K562 (cell line): Measurements from ENCODE around the gene EEF2. TPM values are rescaled to one million over a fixed set of nuclear protein-coding genes. Genes with fewer than 3 reads are reported as not detected.

Experiments used
- ATAC-seq: fragments of 200-7000 bp; cut with Tn5 transposase; 3 replicates; pipeline ENCODE4 v1.9.1; 2020; ENCODE audit warnings: moderate library complexity
- BruUV-seq: library from RNA; stranded (reverse); fragments of 400-500 nt; replicated peaks from 2 replicates; lab custom pipeline; 2021; lab: Mats Ljungman, UMichigan
- CTCF ChIA-PET: fragments of 300-600 bp; formaldehyde crosslinking; extraction: SDS; loops from one replicate; lab custom pipeline; 2021; ENCODE audit warnings: low intra/inter-chr PET ratio; lab: Yijun Ruan, JAX
- POLR2A ChIA-PET: fragments of 300-600, 350-650 bp; sonication (Branson Sonifier 250); formaldehyde crosslinking; extraction: SDS; loops from one replicate; lab custom pipeline; 2021; ENCODE audit warnings: antibody characterized with exemption, inconsistent platforms; lab: Yijun Ruan, JAX
- DNase-seq, 4 experiments: peaks; one replicate each; pipeline versions ENCODE4 v3.0.0 to v3.0.0-alpha.2; 2011 to 2018; ENCODE audit warnings: low spot score in 3 of 4, mixed read lengths in 3 of 4; ENCODE audit errors: extremely low read depth in 1 of 4
- FAIRE-seq: peaks from 2 replicates; lab custom pipeline; 2011; peaks lifted over from hg19 to GRCh38; lab: Jason Lieb, UNC
- H2AFZ ChIP-seq: 2 replicates; pipeline ENCODE4 v1.6.0; 2011; ENCODE audit warnings: low read depth, low read length, control low read depth, inconsistent platforms
- H3K27ac ChIP-seq: fragments of 200-600 bp; 3 replicates; pipeline ENCODE4 v1.8.0; 2011; ENCODE audit warnings: low read depth, mild to moderate bottlenecking, control low read depth, inconsistent platforms, low read length, moderate library complexity, mixed read lengths; ENCODE audit errors: extremely low read depth
- H3K27me3 ChIP-seq, 2 experiments: fragments of 300-600 bp in 1 of 2; 2 replicates in 1 of 2; 3 replicates in 1 of 2; pipeline versions ENCODE4 v1.6.0 to v1.8.0; 2011; ENCODE audit warnings: inconsistent platforms in 2 of 2, low read length in 2 of 2, mild to moderate bottlenecking in 1 of 2, mixed read lengths in 1 of 2, moderate library complexity in 1 of 2; ENCODE audit not compliant: control insufficient read depth in 2 of 2, insufficient read depth in 2 of 2
- H3K36me3 ChIP-seq: fragments of 300-600 bp; 3 replicates; pipeline ENCODE4 v1.8.0; 2011; ENCODE audit warnings: mild to moderate bottlenecking, low read length, inconsistent platforms; ENCODE audit not compliant: control insufficient read depth, insufficient read depth
- H3K4me1 ChIP-seq, 2 experiments: fragments of 200-600 bp in 1 of 2; replicated peaks in 1 of 2; 2 replicates in 1 of 2; 3 replicates in 1 of 2; pipeline versions ENCODE4 v1.5.1 to v1.8.0; 2011; ENCODE audit warnings: inconsistent platforms in 2 of 2, low read length in 2 of 2, mild to moderate bottlenecking in 1 of 2, mixed read lengths in 1 of 2, moderate library complexity in 1 of 2; ENCODE audit not compliant: control insufficient read depth in 2 of 2, insufficient read depth in 2 of 2
- H3K4me2 ChIP-seq: 2 replicates; pipeline ENCODE4 v1.6.1; 2011; ENCODE audit warnings: low read length, control low read depth, inconsistent platforms, mixed read lengths; ENCODE audit not compliant: insufficient read depth
- H3K4me3 ChIP-seq: fragments of 200-600 bp; sonication (generic), shearing (Covaris generic); 2 replicates; pipeline ENCODE4 v1.5.1; 2016; ENCODE audit warnings: control low read depth, inconsistent platforms
- H3K79me2 ChIP-seq: fragments of 200-600 bp; 3 replicates; pipeline ENCODE4 v1.8.0; 2011; ENCODE audit warnings: low read length, inconsistent platforms; ENCODE audit not compliant: control insufficient read depth, insufficient read depth
- H3K9ac ChIP-seq, 2 experiments: 2 replicates each; pipeline versions ENCODE4 v1.6.0 to v1.6.1; 2011; ENCODE audit warnings: low read depth in 2 of 2, low read length in 2 of 2, control low read depth in 1 of 2, inconsistent platforms in 1 of 2, mild to moderate bottlenecking in 1 of 2, mixed read lengths in 1 of 2; ENCODE audit not compliant: insufficient read depth in 1 of 2
- H3K9me1 ChIP-seq: one replicate; pipeline ENCODE4 v1.6.0; 2011; ENCODE audit warnings: inconsistent platforms, mild to moderate bottlenecking, low read length, moderate library complexity; ENCODE audit not compliant: control insufficient read depth, insufficient read depth
- H3K9me3 ChIP-seq: replicated peaks from 2 replicates; pipeline ENCODE4 v1.5.1; 2011; ENCODE audit warnings: low read depth, low read length, inconsistent platforms; ENCODE audit not compliant: control insufficient read depth, insufficient read depth
- H4K20me1 ChIP-seq: replicated peaks from 2 replicates; pipeline ENCODE4 v1.6.1; 2011; ENCODE audit warnings: low read length, inconsistent platforms, mixed read lengths; ENCODE audit not compliant: control insufficient read depth, insufficient read depth
- BRCA1 ChIP-seq, 2 experiments: fragments of 450-650 bp in 1 of 2; sonication (generic) in 1 of 2; formaldehyde crosslinking in 1 of 2; IDR thresholded peaks; 2 replicates each; pipeline versions ENCODE4 v1.5.0 to v1.6.1; 2017 to 2020; ENCODE audit warnings: mild to moderate bottlenecking in 1 of 2, missing genetic modification reagents in 1 of 2
- CC2D1A ChIP-seq: fragments of 450-650 bp; IDR thresholded peaks from 2 replicates; pipeline ENCODE4 v1.6.1; 2017; ENCODE audit warnings: mild to moderate bottlenecking
- CXXC5 ChIP-seq: fragments of 250-450 bp; sonication (Bioruptor Pico); IDR thresholded peaks from 2 replicates; pipeline ENCODE4 v1.8.0; 2022; ENCODE audit warnings: inconsistent platforms, mild to moderate bottlenecking, moderate library complexity
- HLTF ChIP-seq: fragments of 450-650 bp; IDR thresholded peaks from 2 replicates; pipeline ENCODE4 v1.6.1; 2016
- HMG20A ChIP-seq: fragments of 450-650 bp; formaldehyde crosslinking; conservative IDR thresholded peaks from 2 replicates; pipeline ENCODE4 v1.4.0; 2020; ENCODE audit warnings: mild to moderate bottlenecking, mixed read lengths
- KLF16 ChIP-seq: IDR thresholded peaks from 2 replicates; pipeline ENCODE4 v1.6.1; 2016; ENCODE audit warnings: antibody characterized with exemption
- SP2 ChIP-seq: IDR thresholded peaks from 2 replicates; pipeline ENCODE4 v1.6.1; 2011; ENCODE audit warnings: mild to moderate bottlenecking, low read depth, low read length, moderate library complexity; ENCODE audit not compliant: poor library complexity, severe bottlenecking; ENCODE audit errors: extremely low read depth
- ZNF212 ChIP-seq: fragments of 450-650 bp; formaldehyde crosslinking; IDR thresholded peaks from 2 replicates; pipeline ENCODE4 v1.4.0; 2020; ENCODE audit warnings: mild to moderate bottlenecking
- WGBS: fragments of 100-300 bp; shearing (Covaris generic); methylation state at CpG from one replicate; pipeline ENCODE4 v1.1.6; 2016; ENCODE audit warnings: low coverage, mixed read lengths; ENCODE audit not compliant: insufficient coverage; ENCODE audit errors: missing lambda C conversion rate; 5-methylcytosine and 5-hydroxymethylcytosine counted together
- in situ Hi-C: fragments of 300-500 bp; cut with MboI; formaldehyde crosslinking; loops from 4 replicates; pipeline ENCODE4 v1.15.0; 2018; ENCODE audit warnings: inconsistent platforms, mixed read lengths
- intact Hi-C: fragments of 100-400 bp; cut with micrococcal nuclease; formaldehyde crosslinking; loops from 2 replicates; pipeline ENCODE4 v1.14.2; 2022
- polyA plus RNA-seq, 8 experiments: library from polyadenylated mRNA; depleted of rRNA in 4 of 8; stranded (reverse) in 5 of 8; unstranded in 3 of 8; fragments of >200 nt; fragmentation: Nextera tagmentation in 2 of 8; fragmentation: Illumina TruSeq in 1 of 8; extraction: Ambion mirVana in 2 of 8; extraction: Trizol in 1 of 8; gene quantifications; 2 replicates each; pipeline versions ENCODE4 v1.2.1 to v1.2.3, GENCODE V29; 2011 to 2014; ENCODE audit warnings: inconsistent platforms in 1 of 8, missing spikeins in 1 of 8
- total RNA-seq, 7 experiments: library from RNA; depleted of rRNA in 6 of 7; stranded (reverse); fragments of >200 nt in 6 of 7; fragmentation: Illumina TruSeq in 2 of 7; extraction: Trizol in 2 of 7; gene quantifications; 2 replicates each; pipeline versions ENCODE4 v1.2.1 to v1.2.3, GENCODE V29; 2011 to 2021; ENCODE audit warnings: low replicate concordance in 1 of 7
- TF ChIP-seq, protein P1 (sequence below): fragments of 450-650 bp; IDR thresholded peaks from 2 replicates; pipeline ENCODE4 v1.6.1; 2018; ENCODE audit not compliant: partially characterized antibody
- TF ChIP-seq, protein P2 (sequence below): fragments of 450-650 bp; IDR thresholded peaks from 2 replicates; pipeline ENCODE4 v1.6.1; 2016
- TF ChIP-seq, protein P3 (sequence below), 2 experiments: fragments of 450-650 bp; IDR thresholded peaks; 2 replicates each; pipeline ENCODE4 v1.6.1; 2016
- TF ChIP-seq, protein P4 (sequence below): fragments of 250-450 bp; sonication (Bioruptor Pico); IDR thresholded peaks from 2 replicates; pipeline ENCODE4 v1.4.0; 2020; ENCODE audit warnings: mild to moderate bottlenecking, moderate library complexity

The EEF2 gene
- total and polyA plus RNA-seq, 9 of the 15 experiments (the other 6 are each of a cell fraction or from before 2014, with no cell fraction given): 372 to 3,003 (median 1,453) TPM

DNA sequence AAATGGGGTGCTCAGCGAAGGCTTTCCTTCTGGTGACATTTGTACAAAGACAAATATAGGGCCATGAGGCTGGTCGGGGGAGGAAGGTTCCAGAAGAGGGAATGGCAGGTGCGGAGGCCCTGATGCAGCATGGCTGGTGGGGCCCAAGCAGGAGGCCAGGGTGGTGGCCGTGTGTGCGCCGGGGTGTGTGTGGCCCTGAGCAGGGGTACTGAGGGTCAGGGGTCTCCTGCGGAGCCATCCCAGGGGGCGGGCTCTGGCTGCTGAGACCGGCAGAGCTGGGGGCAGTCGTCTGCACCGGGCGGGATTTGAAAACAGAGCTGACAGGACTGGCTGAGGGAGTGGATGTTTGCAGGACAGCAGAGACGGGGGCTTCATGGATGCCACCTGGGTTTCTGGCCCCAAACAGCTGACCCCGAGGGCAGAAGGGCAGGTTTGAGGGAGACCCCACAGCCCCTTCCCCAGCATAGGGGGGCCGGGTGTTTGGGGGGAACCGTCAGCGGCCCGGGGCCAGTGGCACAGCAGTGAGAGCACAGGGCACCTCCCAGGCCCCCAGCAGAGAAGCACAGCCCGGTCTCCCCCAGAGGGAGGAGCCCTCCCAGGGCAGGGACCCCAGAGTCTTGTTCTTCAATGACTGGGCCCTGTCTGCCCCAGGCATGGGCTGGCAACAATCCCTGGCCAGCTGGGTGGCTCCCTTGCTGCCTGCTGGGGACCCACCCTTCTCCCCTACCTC is 33.7 kb upstream of the EEF2 start (continued):
- TF ChIP-seq, protein P1, sequence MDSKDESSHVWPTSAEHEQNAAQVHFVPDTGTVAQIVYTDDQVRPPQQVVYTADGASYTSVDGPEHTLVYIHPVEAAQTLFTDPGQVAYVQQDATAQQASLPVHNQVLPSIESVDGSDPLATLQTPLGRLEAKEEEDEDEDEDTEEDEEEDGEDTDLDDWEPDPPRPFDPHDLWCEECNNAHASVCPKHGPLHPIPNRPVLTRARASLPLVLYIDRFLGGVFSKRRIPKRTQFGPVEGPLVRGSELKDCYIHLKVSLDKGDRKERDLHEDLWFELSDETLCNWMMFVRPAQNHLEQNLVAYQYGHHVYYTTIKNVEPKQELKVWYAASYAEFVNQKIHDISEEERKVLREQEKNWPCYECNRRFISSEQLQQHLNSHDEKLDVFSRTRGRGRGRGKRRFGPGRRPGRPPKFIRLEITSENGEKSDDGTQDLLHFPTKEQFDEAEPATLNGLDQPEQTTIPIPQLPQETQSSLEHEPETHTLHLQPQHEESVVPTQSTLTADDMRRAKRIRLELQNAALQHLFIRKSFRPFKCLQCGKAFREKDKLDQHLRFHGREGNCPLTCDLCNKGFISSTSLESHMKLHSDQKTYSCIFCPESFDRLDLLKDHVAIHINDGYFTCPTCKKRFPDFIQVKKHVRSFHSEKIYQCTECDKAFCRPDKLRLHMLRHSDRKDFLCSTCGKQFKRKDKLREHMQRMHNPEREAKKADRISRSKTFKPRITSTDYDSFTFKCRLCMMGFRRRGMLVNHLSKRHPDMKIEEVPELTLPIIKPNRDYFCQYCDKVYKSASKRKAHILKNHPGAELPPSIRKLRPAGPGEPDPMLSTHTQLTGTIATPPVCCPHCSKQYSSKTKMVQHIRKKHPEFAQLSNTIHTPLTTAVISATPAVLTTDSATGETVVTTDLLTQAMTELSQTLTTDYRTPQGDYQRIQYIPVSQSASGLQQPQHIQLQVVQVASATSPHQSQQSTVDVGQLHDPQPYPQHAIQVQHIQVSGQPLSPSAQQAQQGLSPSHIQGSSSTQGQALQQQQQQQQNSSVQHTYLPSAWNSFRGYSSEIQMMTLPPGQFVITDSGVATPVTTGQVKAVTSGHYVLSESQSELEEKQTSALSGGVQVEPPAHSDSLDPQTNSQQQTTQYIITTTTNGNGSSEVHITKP: no peak
- TF ChIP-seq CC2D1A (no peak), HMG20A (CRISPR knock-in tag) (no peak)
- TF ChIP-seq, all 486 proteins: peak for 0

DNA sequence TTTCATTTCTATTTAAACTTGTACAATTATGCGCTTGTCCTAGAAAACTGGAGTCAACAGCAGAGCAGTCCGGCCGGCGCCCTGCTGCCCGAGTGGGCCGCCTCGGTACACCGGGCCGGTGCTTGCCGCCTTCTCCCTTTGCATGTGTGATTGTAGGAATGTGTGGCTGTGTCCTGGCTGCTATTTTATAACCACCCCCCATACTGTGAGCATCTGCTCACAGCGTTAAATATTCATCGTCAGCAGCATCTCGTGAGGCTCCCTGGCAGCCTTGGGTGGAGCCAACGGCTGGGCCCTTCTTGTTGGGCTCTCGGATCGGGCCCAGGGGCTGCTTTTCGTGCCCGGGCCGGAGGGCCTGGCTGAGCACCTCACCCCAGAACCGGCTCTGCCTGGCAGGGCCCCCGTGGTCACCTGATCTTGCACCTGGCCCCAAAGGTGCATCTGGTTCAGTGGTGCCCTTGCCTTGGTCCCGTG is 32.9 kb upstream of the EEF2 start:
- Histone ChIP-seq H4K20me1 (peaks cover 31% of the 10 kb centered on the region; the same call in 1 of the 2 replicates), H3K79me2 (peaks cover 29% of the 10 kb centered on the region), H3K4me1 (peaks cover 0 to 57% of the 10 kb centered on the region in 2 experiments; a peak in 2 of 5 replicates), H3K27me3 (no peaks in the 10 kb centered on the region), H3K9ac (no peak overlapping the region), H3K4me3 (no peak overlapping the region), H3K36me3 (peaks cover 49% of the 10 kb centered on the region; the same call in 1 of the 3 replicates), H3K9me3 (no peaks in the 10 kb centered on the region), H3K9me1 (no peaks in the 10 kb centered on the region), H2AFZ (no peak overlapping the region), H3K4me2 (no peak overlapping the region), H3K27ac (no peak overlapping the region)
- in situ Hi-C loops: no loop called here
- POLR2A ChIA-PET: no interaction called here
- CTCF ChIA-PET: no interaction called here
- no peak for DNase-seq
- FAIRE-seq: no peak
- ATAC-seq: no peak
- no TSS peak for BruUV-seq
- intact Hi-C loops: no loop called here
- 92% methylated on average over 16 of the region's 22 CpGs for WGBS
- TF ChIP-seq ZNF212 (CRISPR knock-in tag) (no peak), HLTF (no peak), BRCA1 (IDR thresholded peaks at IDR 0.05) (no peak), BRCA1 (CRISPR knock-in tag; IDR thresholded peaks at IDR 0.05) (no peak), CXXC5 (CRISPR knock-in tag) (no peak), SP2 (no peak), KLF16 (no peak)
- TF ChIP-seq, protein P2, sequence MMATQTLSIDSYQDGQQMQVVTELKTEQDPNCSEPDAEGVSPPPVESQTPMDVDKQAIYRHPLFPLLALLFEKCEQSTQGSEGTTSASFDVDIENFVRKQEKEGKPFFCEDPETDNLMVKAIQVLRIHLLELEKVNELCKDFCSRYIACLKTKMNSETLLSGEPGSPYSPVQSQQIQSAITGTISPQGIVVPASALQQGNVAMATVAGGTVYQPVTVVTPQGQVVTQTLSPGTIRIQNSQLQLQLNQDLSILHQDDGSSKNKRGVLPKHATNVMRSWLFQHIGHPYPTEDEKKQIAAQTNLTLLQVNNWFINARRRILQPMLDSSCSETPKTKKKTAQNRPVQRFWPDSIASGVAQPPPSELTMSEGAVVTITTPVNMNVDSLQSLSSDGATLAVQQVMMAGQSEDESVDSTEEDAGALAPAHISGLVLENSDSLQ: no peak
- TF ChIP-seq, protein P3, sequence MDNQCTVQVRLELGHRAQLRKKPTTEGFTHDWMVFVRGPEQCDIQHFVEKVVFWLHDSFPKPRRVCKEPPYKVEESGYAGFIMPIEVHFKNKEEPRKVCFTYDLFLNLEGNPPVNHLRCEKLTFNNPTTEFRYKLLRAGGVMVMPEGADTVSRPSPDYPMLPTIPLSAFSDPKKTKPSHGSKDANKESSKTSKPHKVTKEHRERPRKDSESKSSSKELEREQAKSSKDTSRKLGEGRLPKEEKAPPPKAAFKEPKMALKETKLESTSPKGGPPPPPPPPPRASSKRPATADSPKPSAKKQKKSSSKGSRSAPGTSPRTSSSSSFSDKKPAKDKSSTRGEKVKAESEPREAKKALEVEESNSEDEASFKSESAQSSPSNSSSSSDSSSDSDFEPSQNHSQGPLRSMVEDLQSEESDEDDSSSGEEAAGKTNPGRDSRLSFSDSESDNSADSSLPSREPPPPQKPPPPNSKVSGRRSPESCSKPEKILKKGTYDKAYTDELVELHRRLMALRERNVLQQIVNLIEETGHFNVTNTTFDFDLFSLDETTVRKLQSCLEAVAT (IDR thresholded peaks at IDR 0.05): no peak
- TF ChIP-seq, protein P4, sequence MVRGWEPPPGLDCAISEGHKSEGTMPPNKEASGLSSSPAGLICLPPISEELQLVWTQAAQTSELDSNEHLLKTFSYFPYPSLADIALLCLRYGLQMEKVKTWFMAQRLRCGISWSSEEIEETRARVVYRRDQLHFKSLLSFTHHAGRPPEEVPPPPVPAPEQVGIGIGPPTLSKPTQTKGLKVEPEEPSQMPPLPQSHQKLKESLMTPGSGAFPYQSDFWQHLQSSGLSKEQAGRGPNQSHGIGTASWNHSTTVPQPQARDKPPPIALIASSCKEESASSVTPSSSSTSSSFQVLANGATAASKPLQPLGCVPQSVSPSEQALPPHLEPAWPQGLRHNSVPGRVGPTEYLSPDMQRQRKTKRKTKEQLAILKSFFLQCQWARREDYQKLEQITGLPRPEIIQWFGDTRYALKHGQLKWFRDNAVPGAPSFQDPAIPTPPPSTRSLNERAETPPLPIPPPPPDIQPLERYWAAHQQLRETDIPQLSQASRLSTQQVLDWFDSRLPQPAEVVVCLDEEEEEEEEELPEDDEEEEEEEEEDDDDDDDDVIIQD: no peak
